ENCODE results near the gene P2RY2.

DNA sequence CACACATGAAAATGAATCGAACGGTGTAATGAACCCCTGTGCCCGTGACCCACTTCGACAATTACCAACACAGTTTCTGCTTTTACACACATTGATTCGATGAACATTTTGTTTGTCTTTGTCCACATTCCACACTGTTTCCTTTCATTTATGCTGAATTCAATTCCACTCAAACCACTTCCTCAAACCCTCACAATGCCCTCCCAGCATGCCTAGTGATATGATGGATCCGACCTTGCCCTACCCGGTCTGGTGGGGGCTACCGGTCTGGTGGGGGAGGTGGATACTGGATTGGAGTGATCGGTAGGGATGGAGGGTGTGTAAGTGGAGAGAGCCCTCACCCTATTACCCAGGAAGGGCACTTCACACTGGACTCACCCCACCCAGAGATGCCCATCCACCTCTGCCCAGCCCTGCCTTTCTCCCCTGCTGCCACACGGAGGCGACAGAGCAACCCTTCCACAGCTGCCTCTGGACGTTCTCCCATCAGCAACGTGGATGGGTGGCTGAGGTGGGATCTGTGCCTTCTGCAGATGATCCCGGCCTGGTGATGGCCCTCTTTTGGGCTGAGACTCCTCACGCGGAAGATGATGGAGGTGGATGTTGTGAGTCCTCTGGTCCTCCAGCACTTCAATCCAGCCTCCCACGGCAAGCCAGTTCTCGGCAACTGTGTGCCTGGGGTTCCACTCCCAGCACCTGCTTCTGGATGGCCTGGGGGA lies 33.0 kb upstream of the P2RY2 start:
- TF ChIP-seq, protein P1, sequence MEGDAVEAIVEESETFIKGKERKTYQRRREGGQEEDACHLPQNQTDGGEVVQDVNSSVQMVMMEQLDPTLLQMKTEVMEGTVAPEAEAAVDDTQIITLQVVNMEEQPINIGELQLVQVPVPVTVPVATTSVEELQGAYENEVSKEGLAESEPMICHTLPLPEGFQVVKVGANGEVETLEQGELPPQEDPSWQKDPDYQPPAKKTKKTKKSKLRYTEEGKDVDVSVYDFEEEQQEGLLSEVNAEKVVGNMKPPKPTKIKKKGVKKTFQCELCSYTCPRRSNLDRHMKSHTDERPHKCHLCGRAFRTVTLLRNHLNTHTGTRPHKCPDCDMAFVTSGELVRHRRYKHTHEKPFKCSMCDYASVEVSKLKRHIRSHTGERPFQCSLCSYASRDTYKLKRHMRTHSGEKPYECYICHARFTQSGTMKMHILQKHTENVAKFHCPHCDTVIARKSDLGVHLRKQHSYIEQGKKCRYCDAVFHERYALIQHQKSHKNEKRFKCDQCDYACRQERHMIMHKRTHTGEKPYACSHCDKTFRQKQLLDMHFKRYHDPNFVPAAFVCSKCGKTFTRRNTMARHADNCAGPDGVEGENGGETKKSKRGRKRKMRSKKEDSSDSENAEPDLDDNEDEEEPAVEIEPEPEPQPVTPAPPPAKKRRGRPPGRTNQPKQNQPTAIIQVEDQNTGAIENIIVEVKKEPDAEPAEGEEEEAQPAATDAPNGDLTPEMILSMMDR (IDR thresholded peaks at IDR 0.05) = peak; percentile 75 to 88 (median 84)
- no peak for TF ChIP-seq POLR2A (IDR thresholded peaks at IDR 0.05)

All from heart left ventricle (tissue), 13 donors.